ENCODE measurements around the gene NPAS3.

The NPAS3 gene

DNA sequence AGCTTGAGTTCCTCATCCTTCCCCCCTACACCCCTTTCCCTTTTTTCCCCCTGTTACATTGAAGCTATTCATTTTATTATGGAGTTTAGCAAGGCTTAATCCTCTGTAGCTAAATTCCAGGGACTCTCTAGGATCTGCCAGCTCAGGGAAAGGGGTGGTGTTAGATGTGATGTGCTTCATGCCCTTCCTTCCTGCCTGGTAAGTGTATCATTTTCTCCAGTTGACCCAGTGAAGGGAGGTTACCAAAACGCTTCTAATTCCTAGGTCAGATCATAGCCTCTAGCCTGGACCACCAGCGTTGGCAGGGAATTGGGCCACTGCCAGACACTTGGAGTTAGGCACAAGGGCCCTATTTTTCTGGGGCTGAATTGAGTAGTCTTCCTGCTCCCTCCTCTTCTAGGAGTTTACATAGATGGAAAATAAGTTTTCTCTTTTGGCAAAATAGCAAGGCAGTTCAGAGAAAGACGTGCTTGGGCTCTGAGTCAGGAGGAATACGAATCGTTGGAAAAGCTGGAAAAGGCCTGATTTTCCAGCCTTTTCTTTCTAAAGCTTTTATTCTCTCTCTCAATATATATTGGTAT, 88.3 kb downstream of the NPAS3 start:
- TF ChIP-seq POLR2AphosphoS5 (IDR thresholded peaks at IDR 0.05; ENCODE audit: low read depth, low read length) (no peak), POU2F2 (IDR thresholded peaks at IDR 0.05; ENCODE audit: low read depth, low read length) (no peak), TAF1 (IDR thresholded peaks at IDR 0.05; ENCODE audit: low read depth, low read length) (no peak), SPI1 (IDR thresholded peaks at IDR 0.05; ENCODE audit: low read depth, low read length) (no peak)
- DNase-seq (ENCODE audit: insufficient read length, low spot score): no peak
- FAIRE-seq: no peak

DNA sequence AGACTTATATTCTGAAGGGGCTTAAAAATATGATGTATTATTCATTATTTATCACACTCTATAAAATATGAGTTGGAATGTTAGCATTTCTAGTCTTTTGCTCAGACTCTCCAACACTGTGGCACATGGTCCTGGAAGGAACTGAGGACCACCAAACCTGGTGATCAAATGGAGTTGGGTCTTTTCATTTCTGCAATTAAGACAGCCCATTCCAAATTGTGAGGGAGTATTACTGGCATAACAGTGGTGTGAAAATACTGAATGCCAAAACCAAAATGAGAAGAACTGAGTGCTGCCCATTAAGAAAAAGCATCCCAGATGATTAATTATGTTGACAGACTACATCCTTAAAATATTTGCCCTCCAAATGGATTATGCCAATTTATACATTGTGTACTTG, 90.8 kb downstream of the NPAS3 start:
- TF ChIP-seq POU2F2 (IDR thresholded peaks at IDR 0.05; ENCODE audit: low read depth, low read length) (no peak), SPI1 (IDR thresholded peaks at IDR 0.05; ENCODE audit: low read depth, low read length) (no peak), PAX5 (IDR thresholded peaks at IDR 0.05; ENCODE audit: insufficient read depth, low read length, severe bottlenecking) (no peak), POLR2A (IDR thresholded peaks at IDR 0.05; ENCODE audit: low read depth, low read length) (no peak), TAF1 (IDR thresholded peaks at IDR 0.05; ENCODE audit: low read depth, low read length) (no peak), POLR2AphosphoS5 (IDR thresholded peaks at IDR 0.05; ENCODE audit: low read depth, low read length) (no peak)
- DNase-seq (ENCODE audit: insufficient read length, low spot score) (no peak), FAIRE-seq (no peak)

DNA sequence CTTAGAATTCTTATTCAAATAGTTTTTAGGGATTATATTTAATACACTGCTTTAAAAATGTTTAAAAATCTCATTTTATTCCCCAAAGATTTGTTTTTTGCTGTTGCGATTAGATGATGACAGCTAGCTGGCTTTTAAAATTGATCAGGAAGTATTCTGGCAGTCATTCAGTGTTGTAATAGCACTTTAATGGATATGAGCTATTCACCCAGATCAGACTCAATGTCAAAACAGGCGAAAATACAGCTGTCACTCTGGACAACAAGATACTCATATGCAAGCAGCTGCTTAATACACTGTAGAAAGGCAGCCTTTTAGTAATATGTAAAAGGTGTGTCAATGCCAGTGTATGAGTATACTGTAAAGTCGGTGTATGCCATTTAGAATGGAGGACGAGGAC, 91.7 kb downstream of the NPAS3 start:
- FAIRE-seq (no peak), DNase-seq (ENCODE audit: insufficient read length, low spot score) (no peak)
- no peak for TF ChIP-seq POLR2AphosphoS5 (IDR thresholded peaks at IDR 0.05; ENCODE audit: low read depth, low read length)
- no peak for TF ChIP-seq POLR2A (IDR thresholded peaks at IDR 0.05; ENCODE audit: low read depth, low read length)
- no peak for TF ChIP-seq SPI1 (IDR thresholded peaks at IDR 0.05; ENCODE audit: low read depth, low read length)
- TF ChIP-seq TAF1 (IDR thresholded peaks at IDR 0.05; ENCODE audit: low read depth, low read length): no peak
- no peak for TF ChIP-seq POU2F2 (IDR thresholded peaks at IDR 0.05; ENCODE audit: low read depth, low read length)
- no peak for TF ChIP-seq PAX5 (IDR thresholded peaks at IDR 0.05; ENCODE audit: insufficient read depth, low read length, severe bottlenecking)

DNA sequence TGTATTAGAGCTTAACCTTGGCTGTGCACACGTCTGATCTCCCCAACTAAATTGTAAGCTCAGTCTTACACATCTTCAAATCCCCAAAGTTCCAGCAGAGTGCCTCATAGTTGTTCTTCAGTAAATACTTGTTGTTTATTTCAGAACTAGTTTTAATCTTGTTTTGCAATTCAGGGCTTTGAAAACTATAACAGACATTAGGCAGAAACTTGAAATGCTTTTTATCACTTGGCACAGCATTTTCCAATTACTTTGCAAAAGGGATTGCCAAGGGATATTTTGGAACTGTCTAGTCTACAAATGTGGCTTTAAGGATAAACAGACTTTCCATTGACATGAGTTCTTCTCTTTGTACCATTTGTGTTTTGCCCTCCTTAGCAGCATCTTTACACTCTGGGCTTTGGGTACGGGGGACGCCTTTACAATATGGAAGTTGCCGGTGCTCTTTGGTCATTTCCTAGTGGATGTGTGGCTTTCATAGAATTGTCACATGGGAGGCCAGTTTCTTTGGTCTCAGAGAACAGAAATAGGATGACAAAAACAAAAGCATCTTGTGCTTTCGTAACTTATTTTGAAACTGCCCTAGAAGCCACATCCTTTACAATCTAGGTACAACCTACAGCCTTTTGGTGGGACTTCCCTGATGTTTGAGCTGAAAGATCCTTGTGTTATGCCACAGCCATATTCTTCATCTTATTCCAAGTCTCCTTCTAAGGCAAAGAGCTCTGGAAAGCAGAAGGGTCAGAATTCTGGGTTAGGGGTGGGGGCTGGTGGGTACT, 96.9 kb downstream of the NPAS3 start:
- TF ChIP-seq SPI1 (IDR thresholded peaks at IDR 0.05; ENCODE audit: low read depth, low read length): no peak
- TF ChIP-seq POLR2A (IDR thresholded peaks at IDR 0.05; ENCODE audit: low read depth, low read length): no peak
- TF ChIP-seq TAF1 (IDR thresholded peaks at IDR 0.05; ENCODE audit: low read depth, low read length): no peak
- no peak for TF ChIP-seq PAX5 (IDR thresholded peaks at IDR 0.05; ENCODE audit: insufficient read depth, low read length, severe bottlenecking)
- no peak for TF ChIP-seq POU2F2 (IDR thresholded peaks at IDR 0.05; ENCODE audit: low read depth, low read length)
- no peak for TF ChIP-seq POLR2AphosphoS5 (IDR thresholded peaks at IDR 0.05; ENCODE audit: low read depth, low read length)
- FAIRE-seq: no peak
- DNase-seq (ENCODE audit: insufficient read length, low spot score): no peak

DNA sequence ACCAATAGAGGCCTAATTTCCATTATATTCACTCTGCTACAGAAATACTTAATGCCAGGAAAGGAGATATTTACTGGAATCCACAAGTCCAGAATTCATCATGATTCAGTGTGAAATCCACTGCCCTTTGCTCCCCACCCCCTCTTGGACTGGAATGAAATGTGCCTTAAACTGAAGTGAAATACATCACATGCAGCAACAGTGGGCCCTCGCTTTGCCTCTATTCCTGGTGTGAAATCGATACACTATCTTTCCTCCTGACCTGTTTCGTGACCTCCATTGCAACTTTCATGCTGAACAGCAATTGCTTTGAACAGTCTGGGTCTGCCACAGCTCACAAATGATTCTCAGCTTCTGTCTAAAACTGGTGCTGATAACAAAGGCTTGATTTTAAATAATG, 100.6 kb downstream of the NPAS3 start:
- FAIRE-seq: no peak
- no peak for DNase-seq (ENCODE audit: insufficient read length, low spot score)
- TF ChIP-seq POLR2A (IDR thresholded peaks at IDR 0.05; ENCODE audit: low read depth, low read length): no peak
- TF ChIP-seq PAX5 (IDR thresholded peaks at IDR 0.05; ENCODE audit: insufficient read depth, low read length, severe bottlenecking): no peak
- TF ChIP-seq POLR2AphosphoS5 (IDR thresholded peaks at IDR 0.05; ENCODE audit: low read depth, low read length): no peak
- no peak for TF ChIP-seq SPI1 (IDR thresholded peaks at IDR 0.05; ENCODE audit: low read depth, low read length)
- no peak for TF ChIP-seq TAF1 (IDR thresholded peaks at IDR 0.05; ENCODE audit: low read depth, low read length)
- no peak for TF ChIP-seq POU2F2 (IDR thresholded peaks at IDR 0.05; ENCODE audit: low read depth, low read length)

DNA sequence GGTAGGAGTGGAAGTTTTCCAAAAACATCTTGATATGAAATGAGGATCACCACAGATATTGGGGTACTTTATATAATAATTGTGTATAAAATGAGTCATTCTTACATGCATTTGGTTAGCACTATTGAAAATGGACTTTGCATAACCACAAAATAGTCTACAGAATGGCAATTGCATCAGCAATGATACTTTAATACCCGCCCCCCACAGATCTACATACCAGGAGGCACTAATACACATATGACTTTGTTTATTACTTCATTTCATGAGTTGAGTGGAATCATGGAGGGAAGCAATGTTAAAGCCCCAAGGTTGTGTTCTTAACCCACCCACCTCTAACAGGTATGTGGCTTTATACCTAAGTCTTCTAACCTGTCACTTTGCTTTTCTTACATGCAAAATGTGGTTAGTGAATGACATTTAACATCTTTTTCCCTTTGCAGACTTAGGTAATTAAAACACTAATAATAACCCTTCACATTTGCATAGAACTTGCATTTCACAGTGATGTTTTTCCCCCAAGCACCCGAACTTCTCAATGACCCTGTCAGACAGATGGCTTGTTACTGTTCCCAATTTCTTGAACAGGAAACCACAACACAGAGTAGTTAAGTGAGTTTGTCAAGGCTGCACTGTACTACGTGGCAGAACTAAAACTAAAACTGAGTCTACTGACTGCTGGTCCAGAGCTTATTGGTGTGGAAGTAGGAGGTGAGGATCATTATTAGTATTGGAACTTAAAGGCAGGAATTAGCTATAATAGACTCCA, 101.9 kb downstream of the NPAS3 start:
- FAIRE-seq: no peak
- no peak for DNase-seq (ENCODE audit: insufficient read length, low spot score)

DNA sequence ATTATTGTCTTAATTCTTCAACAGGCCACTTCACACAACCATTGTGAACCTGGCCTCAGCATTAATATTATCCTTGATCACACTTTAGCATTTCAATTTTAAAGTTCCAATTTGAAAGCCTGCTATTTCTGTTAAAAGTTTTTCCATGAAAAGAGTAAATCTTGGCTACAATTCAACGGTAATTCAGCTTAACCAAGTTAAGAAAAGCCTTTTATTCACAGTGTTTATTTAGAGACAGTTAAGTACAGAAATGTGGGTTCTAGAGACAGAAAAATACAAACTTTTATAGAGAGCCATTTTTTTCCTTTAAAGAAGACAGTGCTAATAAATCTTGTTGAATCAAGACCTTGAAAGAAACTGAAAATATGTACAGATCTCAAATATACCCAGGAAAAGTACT, 103.9 kb downstream of the NPAS3 start:
- TF ChIP-seq PAX5 (IDR thresholded peaks at IDR 0.05; ENCODE audit: insufficient read depth, low read length, severe bottlenecking) (no peak), POLR2AphosphoS5 (IDR thresholded peaks at IDR 0.05; ENCODE audit: low read depth, low read length) (no peak), SPI1 (IDR thresholded peaks at IDR 0.05; ENCODE audit: low read depth, low read length) (no peak), TAF1 (IDR thresholded peaks at IDR 0.05; ENCODE audit: low read depth, low read length) (no peak)
- FAIRE-seq (no peak), DNase-seq (ENCODE audit: insufficient read length, low spot score) (no peak)

More for the DNA sequence above, 101.9 kb downstream of the NPAS3 start:
- TF ChIP-seq POLR2A (IDR thresholded peaks at IDR 0.05; ENCODE audit: low read depth, low read length) (no peak), POLR2AphosphoS5 (IDR thresholded peaks at IDR 0.05; ENCODE audit: low read depth, low read length) (no peak), SPI1 (IDR thresholded peaks at IDR 0.05; ENCODE audit: low read depth, low read length) (no peak), POU2F2 (IDR thresholded peaks at IDR 0.05; ENCODE audit: low read depth, low read length) (no peak), PAX5 (IDR thresholded peaks at IDR 0.05; ENCODE audit: insufficient read depth, low read length, severe bottlenecking) (no peak), TAF1 (IDR thresholded peaks at IDR 0.05; ENCODE audit: low read depth, low read length) (no peak)

DNA sequence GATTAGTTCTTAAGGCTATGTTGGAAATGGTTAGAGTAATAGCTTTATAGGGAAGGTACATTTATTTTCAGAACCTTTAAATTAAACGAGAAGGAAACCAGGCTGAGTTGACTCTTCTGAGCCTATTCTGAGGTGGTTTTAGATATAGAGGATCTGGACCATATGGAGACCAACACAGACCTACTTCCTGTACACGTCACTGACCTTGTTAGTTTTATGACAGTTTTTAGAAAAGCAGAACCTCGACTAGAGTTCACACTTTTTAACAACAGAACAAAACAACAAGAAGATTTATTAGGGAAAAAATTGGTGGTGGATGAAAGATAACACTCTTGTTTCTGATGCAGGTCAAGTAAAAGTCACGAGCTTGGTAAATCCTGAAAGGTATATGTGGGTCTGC, 107.1 kb downstream of the NPAS3 start:
- DNase-seq (ENCODE audit: insufficient read length, low spot score) (no peak), FAIRE-seq (no peak)
- no peak for TF ChIP-seq POU2F2 (IDR thresholded peaks at IDR 0.05; ENCODE audit: low read depth, low read length)
- no peak for TF ChIP-seq TAF1 (IDR thresholded peaks at IDR 0.05; ENCODE audit: low read depth, low read length)
- no peak for TF ChIP-seq POLR2A (IDR thresholded peaks at IDR 0.05; ENCODE audit: low read depth, low read length)

DNA sequence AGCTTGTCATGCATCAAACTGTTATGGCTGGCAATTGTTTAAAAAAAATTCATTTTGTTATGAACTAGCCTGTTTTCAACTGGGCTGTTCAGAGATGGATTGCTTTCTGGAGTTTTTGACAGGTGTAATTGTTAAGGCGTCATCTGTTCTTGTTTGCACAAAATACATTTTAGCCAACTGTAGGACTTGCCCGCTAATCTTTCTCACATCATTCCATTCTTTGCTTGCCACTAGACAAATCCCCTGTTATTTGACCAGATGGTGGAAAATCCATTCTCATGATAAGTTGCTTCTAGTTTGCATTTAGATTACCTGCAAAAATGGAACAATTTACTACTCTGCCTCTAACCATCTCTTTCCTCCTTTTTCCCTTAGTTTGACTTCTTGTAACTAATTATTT, 114.3 kb downstream of the NPAS3 start:
- TF ChIP-seq TAF1 (IDR thresholded peaks at IDR 0.05; ENCODE audit: low read depth, low read length) (no peak), PAX5 (IDR thresholded peaks at IDR 0.05; ENCODE audit: insufficient read depth, low read length, severe bottlenecking) (no peak), POLR2A (IDR thresholded peaks at IDR 0.05; ENCODE audit: low read depth, low read length) (no peak), POLR2AphosphoS5 (IDR thresholded peaks at IDR 0.05; ENCODE audit: low read depth, low read length) (no peak), SPI1 (IDR thresholded peaks at IDR 0.05; ENCODE audit: low read depth, low read length) (no peak), POU2F2 (IDR thresholded peaks at IDR 0.05; ENCODE audit: low read depth, low read length) (no peak)
- DNase-seq (ENCODE audit: insufficient read length, low spot score): no peak
- FAIRE-seq: no peak
